Prostate gland (tissue), 2 donors: ENCODE results near the gene MSX1.

Experiments
- POLR2A ChIP-seq: fragments of 450-650 bp; IDR thresholded peaks from one replicate; pipeline ENCODE4 v1.6.1; 2016; ENCODE audit warnings: antibody characterized with exemption, mild to moderate bottlenecking
- POLR2AphosphoS5 ChIP-seq: sonication (generic); formaldehyde crosslinking; IDR thresholded peaks from one replicate; pipeline ENCODE4 v1.6.1; 2017; ENCODE audit warnings: antibody characterized with exemption
- TF ChIP-seq, protein P1 (sequence below), 4 experiments: fragments of 200-600 bp in 2 of 4; fragments of 450-650 bp in 2 of 4; sonication (generic) in 2 of 4; IDR thresholded peaks; 1 replicate in 3 of 4; 2 replicates in 1 of 4; pipeline ENCODE4 v1.5.1; 2016 to 2019; ENCODE audit warnings: antibody characterized with exemption in 4 of 4, mild to moderate bottlenecking in 2 of 4, moderate library complexity in 2 of 4

DNA sequence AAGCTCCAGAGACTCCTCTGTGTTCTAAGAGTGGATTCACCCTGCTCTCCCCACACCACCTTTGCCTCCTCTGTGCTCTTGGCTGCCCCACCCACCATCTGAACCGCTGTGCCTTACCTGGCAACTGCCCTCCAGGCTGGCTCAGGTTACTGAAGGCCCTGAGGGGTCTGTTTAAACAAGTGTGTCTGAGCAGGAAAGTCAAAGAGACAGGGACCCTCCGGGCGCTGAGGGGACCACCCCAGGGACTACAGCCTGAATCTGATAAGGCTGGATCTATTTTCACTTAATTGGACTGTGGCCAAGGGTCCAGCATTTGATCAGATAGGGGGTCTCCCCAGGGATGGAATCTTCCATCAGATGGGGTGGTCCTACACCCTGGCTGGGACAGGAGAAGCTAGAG lies 10.4 kb upstream of the MSX1 start:
- TF ChIP-seq POLR2A: no peak
- no peak for TF ChIP-seq POLR2AphosphoS5
- TF ChIP-seq, protein P1, sequence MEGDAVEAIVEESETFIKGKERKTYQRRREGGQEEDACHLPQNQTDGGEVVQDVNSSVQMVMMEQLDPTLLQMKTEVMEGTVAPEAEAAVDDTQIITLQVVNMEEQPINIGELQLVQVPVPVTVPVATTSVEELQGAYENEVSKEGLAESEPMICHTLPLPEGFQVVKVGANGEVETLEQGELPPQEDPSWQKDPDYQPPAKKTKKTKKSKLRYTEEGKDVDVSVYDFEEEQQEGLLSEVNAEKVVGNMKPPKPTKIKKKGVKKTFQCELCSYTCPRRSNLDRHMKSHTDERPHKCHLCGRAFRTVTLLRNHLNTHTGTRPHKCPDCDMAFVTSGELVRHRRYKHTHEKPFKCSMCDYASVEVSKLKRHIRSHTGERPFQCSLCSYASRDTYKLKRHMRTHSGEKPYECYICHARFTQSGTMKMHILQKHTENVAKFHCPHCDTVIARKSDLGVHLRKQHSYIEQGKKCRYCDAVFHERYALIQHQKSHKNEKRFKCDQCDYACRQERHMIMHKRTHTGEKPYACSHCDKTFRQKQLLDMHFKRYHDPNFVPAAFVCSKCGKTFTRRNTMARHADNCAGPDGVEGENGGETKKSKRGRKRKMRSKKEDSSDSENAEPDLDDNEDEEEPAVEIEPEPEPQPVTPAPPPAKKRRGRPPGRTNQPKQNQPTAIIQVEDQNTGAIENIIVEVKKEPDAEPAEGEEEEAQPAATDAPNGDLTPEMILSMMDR (IDR thresholded peaks at IDR 0.05): no peak
